Measurements from ENCODE around the gene AMBP. TPM values are rescaled to one million over a fixed set of nuclear protein-coding genes. Genes with fewer than 3 reads are reported as not detected.

Gene AMBP
- total and polyA plus RNA-seq, 12 donors: 0.01 TPM; not detected in 11

- intact Hi-C loops (cut with DNase I): loop anchor here in 9 of 10 donors (5.0 to 10.0 kb wide), 5 partner anchors 47 to 197 kb away; no protein-coding TSS in a partner anchor
- no peak overlapping the region for H3K4me3 ChIP-seq
- ATAC-seq (no peak), DNase-seq (no peak)
- WGBS, 2 donors: 66 to 72% methylated on average over 5 of the region's 5 CpGs
- peaks cover 0 to 14% (median 0%) of the 10 kb centered on the region in 11 donors for H3K9me3 ChIP-seq
- peaks cover 0 to 7% (median 1%) of the 10 kb centered on the region in 7 donors for H3K27me3 ChIP-seq
- H3K36me3 ChIP-seq: no peaks in the 10 kb centered on the region
- H3K27ac ChIP-seq: no peak overlapping the region
- H3K4me1 ChIP-seq: peaks cover 0 to 11% (median 0%) of the 10 kb centered on the region in 9 donors
- no peak for TF ChIP-seq CTCF (IDR thresholded peaks at IDR 0.05)
Observed at GRCh38 chr9:114105236-114105635, 27.1 kb upstream of the AMBP start.

- no peak for DNase-seq
- Histone ChIP-seq H3K4me1 (peaks cover 0 to 13% (median 7%) of the 10 kb centered on the region in 9 donors), H3K27ac (no peak overlapping the region), H3K27me3 (peaks cover 4 to 24% (median 20%) of the 10 kb centered on the region in 7 donors), H3K9me3 (peaks cover 0 to 14% (median 0%) of the 10 kb centered on the region in 11 donors), H3K36me3 (no peaks in the 10 kb centered on the region), H3K4me3 (no peak overlapping the region)
- no peak for ATAC-seq
- intact Hi-C loops (cut with DNase I): loop anchor here in 1 of 10 donors (10.0 kb wide), 1 partner anchor 172 kb away; no protein-coding TSS in a partner anchor
- no peak for TF ChIP-seq CTCF (IDR thresholded peaks at IDR 0.05)
Observed at GRCh38 chr9:114102484-114102883, 24.4 kb upstream of the AMBP start.

GRCh38 chr9:114100536-114100935 lies 22.4 kb upstream of the AMBP start:
- intact Hi-C loops (cut with DNase I): loop anchor here in 1 of 10 donors (10.0 kb wide), 1 partner anchor 174 kb away; no protein-coding TSS in a partner anchor
- WGBS, 2 donors: 82 to 94% methylated on average over 1 of the region's 1 CpG
- Histone ChIP-seq H3K4me3 (no peak overlapping the region), H3K36me3 (no peaks in the 10 kb centered on the region), H3K9me3 (peaks cover 0 to 14% (median 0%) of the 10 kb centered on the region in 11 donors), H3K27me3 (peaks cover 4 to 40% (median 35%) of the 10 kb centered on the region in 7 donors), H3K27ac (no peak overlapping the region), H3K4me1 (peaks cover 0 to 16% (median 7%) of the 10 kb centered on the region in 9 donors)
- DNase-seq (no peak), ATAC-seq (no peak)
- TF ChIP-seq CTCF (IDR thresholded peaks at IDR 0.05): no peak

GRCh38 chr9:114099669-114100270 lies 21.7 kb upstream of the AMBP start:
- peaks cover 4 to 45% (median 36%) of the 10 kb centered on the region in 7 donors for H3K27me3 ChIP-seq
- no peak overlapping the region for H3K4me3 ChIP-seq
- no peaks in the 10 kb centered on the region for H3K36me3 ChIP-seq
- WGBS, 2 donors: 69 to 70% methylated on average over 2 of the region's 2 CpGs
- DNase-seq (no peak), ATAC-seq (no peak)
- peaks cover 0 to 16% (median 7%) of the 10 kb centered on the region in 9 donors for H3K4me1 ChIP-seq
- TF ChIP-seq CTCF (IDR thresholded peaks at IDR 0.05): no peak
- H3K9me3 ChIP-seq: peaks cover 0 to 14% (median 0%) of the 10 kb centered on the region in 11 donors
- intact Hi-C loops (cut with DNase I): loop anchor here in 2 of 10 donors (5.0 to 10.0 kb wide), 2 partner anchors 175 to 183 kb away; no protein-coding TSS in a partner anchor
- H3K27ac ChIP-seq: no peak overlapping the region
